HG03175 (cell line): ENCODE data around the gene STH.
"Not testable (repeated sequence)": the region's sequence is repeated elsewhere in the genome, so short reads cannot be mapped to it uniquely, and the experiment has no call there.

ENCODE experiments used
- ATAC-seq: cut with Tn5 transposase; IDR thresholded peaks from one replicate; pipeline ENCODE4 v1.9.1; 2021; ENCODE audit warnings: mild to moderate bottlenecking, moderate library complexity; ENCODE audit not compliant: unreplicated experiment

STH gene

DNA sequence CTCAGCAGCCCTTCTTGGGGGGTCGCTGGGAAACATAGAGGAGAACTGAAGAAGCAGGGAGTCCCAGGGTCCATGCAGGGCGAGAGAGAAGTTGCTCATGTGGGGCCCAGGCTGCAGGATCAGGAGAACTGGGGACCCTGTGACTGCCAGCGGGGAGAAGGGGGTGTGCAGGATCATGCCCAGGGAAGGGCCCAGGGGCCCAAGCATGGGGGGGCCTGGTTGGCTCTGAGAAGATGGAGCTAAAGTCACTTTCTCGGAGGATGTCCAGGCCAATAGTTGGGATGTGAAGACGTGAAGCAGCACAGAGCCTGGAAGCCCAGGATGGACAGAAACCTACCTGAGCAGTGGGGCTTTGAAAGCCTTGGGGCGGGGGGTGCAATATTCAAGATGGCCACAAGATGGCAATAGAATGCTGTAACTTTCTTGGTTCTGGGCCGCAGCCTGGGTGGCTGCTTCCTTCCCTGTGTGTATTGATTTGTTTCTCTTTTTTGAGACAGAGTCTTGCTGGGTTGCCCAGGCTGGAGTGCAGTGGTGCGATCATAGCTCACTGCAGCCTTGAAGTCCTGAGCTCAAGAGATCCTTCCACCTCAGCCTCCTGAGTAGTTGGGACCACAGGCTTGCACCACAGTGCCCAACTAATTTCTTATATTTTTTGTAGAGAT lies 3.4 kb downstream of the STH start:
- ATAC-seq, result no peak

DNA sequence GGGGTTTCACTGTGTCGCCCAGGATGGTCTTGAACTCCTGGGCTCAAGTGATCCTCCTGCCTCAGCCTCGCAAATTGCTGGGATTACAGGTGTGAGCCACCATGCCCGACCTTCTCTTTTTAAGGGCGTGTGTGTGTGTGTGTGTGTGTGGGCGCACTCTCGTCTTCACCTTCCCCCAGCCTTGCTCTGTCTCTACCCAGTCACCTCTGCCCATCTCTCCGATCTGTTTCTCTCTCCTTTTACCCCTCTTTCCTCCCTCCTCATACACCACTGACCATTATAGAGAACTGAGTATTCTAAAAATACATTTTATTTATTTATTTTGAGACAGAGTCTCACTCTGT lies 3.9 kb downstream of the STH start:
- ATAC-seq, result no peak

DNA sequence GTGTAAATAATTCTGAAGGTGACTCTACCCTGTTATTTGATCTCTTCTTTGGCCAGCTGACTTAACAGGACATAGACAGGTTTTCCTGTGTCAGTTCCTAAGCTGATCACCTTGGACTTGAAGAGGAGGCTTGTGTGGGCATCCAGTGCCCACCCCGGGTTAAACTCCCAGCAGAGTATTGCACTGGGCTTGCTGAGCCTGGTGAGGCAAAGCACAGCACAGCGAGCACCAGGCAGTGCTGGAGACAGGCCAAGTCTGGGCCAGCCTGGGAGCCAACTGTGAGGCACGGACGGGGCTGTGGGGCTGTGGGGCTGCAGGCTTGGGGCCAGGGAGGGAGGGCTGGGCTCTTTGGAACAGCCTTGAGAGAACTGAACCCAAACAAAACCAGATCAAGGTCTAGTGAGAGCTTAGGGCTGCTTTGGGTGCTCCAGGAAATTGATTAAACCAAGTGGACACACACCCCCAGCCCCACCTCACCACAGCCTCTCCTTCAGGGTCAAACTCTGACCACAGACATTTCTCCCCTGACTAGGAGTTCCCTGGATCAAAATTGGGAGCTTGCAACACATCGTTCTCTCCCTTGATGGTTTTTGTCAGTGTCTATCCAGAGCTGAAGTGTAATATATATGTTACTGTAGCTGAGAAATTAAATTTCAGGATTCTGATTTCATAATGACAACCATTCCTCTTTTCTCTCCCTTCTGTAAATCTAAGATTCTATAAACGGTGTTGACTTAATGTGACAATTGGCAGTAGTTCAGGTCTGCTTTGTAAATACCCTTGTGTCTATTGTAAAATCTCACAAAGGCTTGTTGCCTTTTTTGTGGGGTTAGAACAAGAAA lies 5.1 kb downstream of the STH start:
- no peak for ATAC-seq

DNA sequence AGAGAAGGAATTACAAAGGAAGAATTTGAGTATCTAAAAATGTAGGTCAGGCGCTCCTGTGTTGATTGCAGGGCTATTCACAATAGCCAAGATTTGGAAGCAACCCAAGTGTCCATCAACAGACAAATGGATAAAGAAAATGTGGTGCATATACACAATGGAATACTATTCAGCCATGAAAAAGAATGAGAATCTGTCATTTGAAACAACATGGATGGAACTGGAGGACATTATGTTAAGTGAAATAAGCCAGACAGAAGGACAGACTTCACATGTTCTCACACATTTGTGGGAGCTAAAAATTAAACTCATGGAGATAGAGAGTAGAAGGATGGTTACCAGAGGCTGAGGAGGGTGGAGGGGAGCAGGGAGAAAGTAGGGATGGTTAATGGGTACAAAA lies 7.0 kb downstream of the STH start:
- not testable (repeated sequence) for ATAC-seq

DNA sequence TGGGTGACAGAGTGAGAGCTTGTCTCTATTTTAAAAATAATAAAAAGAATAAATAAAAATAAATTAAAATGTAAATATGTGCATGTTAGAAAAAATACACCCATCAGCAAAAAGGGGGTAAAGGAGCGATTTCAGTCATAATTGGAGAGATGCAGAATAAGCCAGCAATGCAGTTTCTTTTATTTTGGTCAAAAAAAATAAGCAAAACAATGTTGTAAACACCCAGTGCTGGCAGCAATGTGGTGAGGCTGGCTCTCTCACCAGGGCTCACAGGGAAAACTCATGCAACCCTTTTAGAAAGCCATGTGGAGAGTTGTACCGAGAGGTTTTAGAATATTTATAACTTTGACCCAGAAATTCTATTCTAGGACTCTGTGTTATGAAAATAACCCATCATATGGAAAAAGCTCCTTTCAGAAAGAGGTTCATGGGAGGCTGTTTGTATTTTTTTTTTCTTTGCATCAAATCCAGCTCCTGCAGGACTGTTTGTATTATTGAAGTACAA lies 8.5 kb downstream of the STH start:
- no peak for ATAC-seq

DNA sequence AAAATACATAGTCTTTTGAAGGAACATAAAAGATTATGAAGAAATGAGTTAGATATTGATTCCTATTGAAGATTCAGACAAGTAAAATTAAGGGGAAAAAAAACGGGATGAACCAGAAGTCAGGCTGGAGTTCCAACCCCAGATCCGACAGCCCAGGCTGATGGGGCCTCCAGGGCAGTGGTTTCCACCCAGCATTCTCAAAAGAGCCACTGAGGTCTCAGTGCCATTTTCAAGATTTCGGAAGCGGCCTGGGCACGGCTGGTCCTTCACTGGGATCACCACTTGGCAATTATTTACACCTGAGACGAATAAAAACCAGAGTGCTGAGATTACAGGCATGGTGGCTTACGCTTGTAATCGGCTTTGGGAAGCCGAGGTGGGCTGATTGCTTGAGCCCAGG lies 9.5 kb downstream of the STH start:
- no peak for ATAC-seq

DNA sequence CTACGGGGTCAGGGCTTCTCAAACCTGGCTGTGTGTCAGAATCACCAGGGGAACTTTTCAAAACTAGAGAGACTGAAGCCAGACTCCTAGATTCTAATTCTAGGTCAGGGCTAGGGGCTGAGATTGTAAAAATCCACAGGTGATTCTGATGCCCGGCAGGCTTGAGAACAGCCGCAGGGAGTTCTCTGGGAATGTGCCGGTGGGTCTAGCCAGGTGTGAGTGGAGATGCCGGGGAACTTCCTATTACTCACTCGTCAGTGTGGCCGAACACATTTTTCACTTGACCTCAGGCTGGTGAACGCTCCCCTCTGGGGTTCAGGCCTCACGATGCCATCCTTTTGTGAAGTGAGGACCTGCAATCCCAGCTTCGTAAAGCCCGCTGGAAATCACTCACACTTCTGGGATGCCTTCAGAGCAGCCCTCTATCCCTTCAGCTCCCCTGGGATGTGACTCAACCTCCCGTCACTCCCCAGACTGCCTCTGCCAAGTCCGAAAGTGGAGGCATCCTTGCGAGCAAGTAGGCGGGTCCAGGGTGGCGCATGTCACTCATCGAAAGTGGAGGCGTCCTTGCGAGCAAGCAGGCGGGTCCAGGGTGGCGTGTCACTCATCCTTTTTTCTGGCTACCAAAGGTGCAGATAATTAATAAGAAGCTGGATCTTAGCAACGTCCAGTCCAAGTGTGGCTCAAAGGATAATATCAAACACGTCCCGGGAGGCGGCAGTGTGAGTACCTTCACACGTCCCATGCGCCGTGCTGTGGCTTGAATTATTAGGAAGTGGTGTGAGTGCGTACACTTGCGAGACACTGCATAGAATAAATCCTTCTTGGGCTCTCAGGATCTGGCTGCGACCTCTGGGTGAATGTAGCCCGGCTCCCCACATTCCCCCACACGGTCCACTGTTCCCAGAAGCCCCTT lies 10.9 kb downstream of the STH start:
- ATAC-seq, result no peak

DNA sequence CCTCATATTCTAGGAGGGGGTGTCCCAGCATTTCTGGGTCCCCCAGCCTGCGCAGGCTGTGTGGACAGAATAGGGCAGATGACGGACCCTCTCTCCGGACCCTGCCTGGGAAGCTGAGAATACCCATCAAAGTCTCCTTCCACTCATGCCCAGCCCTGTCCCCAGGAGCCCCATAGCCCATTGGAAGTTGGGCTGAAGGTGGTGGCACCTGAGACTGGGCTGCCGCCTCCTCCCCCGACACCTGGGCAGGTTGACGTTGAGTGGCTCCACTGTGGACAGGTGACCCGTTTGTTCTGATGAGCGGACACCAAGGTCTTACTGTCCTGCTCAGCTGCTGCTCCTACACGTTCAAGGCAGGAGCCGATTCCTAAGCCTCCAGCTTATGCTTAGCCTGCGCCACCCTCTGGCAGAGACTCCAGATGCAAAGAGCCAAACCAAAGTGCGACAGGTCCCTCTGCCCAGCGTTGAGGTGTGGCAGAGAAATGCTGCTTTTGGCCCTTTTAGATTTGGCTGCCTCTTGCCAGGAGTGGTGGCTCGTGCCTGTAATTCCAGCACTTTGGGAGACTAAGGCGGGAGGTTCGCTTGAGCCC lies 11.6 kb downstream of the STH start:
- no peak for ATAC-seq

DNA sequence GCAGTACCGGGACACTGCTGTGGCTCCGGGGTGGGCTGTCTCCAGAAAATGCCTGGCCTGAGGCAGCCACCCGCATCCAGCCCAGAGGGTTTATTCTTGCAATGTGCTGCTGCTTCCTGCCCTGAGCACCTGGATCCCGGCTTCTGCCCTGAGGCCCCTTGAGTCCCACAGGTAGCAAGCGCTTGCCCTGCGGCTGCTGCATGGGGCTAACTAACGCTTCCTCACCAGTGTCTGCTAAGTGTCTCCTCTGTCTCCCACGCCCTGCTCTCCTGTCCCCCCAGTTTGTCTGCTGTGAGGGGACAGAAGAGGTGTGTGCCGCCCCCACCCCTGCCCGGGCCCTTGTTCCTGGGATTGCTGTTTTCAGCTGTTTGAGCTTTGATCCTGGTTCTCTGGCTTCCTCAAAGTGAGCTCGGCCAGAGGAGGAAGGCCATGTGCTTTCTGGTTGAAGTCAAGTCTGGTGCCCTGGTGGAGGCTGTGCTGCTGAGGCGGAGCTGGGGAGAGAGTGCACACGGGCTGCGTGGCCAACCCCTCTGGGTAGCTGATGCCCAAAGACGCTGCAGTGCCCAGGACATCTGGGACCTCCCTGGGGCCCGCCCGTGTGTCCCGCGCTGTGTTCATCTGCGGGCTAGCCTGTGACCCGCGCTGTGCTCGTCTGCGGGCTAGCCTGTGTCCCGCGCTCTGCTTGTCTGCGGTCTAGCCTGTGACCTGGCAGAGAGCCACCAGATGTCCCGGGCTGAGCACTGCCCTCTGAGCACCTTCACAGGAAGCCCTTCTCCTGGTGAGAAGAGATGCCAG lies 12.9 kb downstream of the STH start:
- no peak for ATAC-seq

DNA sequence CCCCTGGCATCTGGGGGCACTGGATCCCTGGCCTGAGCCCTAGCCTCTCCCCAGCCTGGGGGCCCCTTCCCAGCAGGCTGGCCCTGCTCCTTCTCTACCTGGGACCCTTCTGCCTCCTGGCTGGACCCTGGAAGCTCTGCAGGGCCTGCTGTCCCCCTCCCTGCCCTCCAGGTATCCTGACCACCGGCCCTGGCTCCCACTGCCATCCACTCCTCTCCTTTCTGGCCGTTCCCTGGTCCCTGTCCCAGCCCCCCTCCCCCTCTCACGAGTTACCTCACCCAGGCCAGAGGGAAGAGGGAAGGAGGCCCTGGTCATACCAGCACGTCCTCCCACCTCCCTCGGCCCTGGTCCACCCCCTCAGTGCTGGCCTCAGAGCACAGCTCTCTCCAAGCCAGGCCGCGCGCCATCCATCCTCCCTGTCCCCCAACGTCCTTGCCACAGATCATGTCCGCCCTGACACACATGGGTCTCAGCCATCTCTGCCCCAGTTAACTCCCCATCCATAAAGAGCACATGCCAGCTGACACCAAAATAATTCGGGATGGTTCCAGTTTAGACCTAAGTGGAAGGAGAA lies 13.5 kb downstream of the STH start:
- ATAC-seq, result no peak

DNA sequence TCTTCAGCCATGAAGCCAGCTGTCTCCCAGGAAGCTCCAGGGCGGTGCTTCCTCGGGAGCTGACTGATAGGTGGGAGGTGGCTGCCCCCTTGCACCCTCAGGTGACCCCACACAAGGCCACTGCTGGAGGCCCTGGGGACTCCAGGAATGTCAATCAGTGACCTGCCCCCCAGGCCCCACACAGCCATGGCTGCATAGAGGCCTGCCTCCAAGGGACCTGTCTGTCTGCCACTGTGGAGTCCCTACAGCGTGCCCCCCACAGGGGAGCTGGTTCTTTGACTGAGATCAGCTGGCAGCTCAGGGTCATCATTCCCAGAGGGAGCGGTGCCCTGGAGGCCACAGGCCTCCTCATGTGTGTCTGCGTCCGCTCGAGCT lies 14.1 kb downstream of the STH start:
- no peak for ATAC-seq

DNA sequence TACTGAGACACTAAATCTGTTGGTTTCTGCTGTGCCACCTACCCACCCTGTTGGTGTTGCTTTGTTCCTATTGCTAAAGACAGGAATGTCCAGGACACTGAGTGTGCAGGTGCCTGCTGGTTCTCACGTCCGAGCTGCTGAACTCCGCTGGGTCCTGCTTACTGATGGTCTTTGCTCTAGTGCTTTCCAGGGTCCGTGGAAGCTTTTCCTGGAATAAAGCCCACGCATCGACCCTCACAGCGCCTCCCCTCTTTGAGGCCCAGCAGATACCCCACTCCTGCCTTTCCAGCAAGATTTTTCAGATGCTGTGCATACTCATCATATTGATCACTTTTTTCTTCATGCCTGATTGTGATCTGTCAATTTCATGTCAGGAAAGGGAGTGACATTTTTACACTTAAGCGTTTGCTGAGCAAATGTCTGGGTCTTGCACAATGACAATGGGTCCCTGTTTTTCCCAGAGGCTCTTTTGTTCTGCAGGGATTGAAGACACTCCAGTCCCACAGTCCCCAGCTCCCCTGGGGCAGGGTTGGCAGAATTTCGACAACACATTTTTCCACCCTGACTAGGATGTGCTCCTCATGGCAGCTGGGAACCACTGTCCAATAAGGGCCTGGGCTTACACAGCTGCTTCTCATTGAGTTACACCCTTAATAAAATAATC lies 14.6 kb downstream of the STH start:
- no peak for ATAC-seq

DNA sequence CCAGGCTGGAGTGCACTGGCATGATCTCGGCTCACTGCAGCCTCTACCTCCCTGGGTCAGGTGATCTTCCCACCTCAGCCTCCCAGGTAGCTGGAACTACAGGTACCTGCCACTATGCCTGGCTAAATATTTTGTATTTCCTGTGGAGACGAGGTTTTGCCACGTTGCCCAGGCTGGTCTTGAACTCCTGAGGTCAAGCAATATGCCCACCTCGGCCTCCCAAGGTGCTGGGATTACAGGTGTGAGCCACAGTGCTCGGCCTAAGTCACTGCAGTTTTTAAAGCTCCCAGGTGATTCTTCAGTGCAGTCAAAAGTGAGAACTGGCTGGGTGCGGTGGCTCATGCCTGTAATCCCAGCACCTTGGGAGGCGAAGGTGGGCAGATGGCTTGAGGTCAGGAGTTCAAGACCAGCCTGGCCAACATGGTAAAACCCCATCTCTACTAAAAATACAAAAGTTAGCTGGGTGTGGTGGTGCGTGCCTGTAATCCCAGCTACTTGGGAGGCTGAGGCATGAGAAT lies 20.4 kb downstream of the STH start:
- not testable (repeated sequence) for ATAC-seq

DNA sequence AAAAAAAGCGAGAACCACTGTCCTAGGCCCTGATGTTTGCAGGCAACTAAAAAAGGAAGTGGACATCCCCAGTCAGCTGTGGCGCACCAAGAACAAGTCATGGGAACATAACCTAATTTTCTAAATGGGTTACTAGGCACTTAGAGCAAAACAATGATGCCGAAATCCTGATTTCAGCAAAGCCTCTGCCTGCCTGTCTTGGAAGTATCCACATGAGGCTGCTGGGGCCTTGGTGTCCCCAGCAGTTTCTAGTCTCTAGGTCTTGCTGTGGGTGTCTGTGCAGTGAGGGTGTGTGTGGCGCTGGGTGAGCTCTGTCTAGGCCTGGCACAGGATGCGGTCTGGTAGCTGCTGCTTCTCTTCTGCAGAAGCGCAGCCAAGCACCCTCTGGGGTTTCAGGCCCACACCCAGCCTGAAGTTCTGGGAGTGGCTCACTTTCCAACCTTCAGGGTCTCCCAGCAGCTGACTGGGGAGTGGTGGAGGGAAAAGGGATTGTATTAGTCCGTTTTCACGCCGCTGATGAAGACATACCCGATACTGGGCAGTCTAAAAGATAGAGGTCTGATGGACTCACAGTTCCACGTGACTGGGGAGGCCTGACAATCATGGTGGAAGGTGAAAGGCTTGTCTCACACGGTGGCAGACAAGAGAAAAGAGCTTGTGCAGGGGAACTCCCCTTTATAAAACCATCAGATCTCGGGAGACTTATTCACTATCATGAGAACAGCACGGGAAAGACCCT lies 21.1 kb downstream of the STH start:
- peak; percentile 89 for ATAC-seq

DNA sequence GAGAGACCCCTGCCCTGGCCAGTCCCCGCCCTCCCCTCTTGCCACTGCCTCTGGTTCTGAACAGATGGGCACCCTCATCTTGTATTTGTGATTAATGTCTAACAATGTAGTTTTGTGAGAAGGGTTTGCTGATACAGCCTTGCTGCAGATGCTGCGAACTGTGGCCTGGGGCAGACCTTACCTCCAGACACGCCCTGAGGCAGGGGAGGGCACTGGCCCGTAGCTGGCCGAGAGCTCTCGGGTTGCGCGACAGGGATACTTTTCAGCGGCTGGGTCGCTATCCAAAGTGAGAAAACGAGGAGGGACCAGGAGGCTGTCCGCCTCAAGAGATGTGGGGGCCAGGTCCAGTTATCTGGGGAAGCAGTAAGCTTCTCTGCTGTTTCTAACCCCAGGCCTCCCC lies 21.9 kb downstream of the STH start:
- ATAC-seq, result no peak

DNA sequence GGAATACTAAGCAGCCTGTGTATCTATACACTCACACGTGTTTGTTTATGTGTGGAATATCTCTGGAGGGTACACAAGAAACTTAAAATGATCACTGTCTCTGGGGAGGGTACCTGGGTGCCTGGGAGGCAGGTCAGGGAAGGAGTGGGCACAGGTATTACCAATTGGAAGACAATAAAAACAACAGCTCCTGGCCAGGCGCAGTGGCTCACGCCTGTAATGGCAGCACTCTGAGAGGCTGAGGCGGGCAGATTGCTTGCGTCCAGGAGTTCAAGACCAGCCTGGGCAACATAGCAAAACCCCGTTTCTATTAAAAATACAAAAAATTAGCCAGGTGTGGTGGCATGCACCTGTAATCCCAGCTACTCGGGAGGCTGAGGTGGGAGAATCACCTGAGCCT lies 24.3 kb downstream of the STH start:
- not testable (repeated sequence) for ATAC-seq

DNA sequence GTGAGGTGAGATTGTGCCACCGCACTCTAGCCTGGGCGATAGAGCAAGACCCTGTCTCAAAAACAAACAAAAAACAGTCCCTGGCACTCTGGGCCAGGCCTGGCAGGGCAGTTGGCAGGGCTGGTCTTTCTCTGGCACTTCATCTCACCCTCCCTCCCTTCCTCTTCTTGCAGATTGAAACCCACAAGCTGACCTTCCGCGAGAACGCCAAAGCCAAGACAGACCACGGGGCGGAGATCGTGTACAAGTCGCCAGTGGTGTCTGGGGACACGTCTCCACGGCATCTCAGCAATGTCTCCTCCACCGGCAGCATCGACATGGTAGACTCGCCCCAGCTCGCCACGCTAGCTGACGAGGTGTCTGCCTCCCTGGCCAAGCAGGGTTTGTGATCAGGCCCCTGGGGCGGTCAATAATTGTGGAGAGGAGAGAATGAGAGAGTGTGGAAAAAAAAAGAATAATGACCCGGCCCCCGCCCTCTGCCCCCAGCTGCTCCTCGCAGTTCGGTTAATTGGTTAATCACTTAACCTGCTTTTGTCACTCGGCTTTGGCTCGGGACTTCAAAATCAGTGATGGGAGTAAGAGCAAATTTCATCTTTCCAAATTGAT lies 24.8 kb downstream of the STH start:
- no peak for ATAC-seq

DNA sequence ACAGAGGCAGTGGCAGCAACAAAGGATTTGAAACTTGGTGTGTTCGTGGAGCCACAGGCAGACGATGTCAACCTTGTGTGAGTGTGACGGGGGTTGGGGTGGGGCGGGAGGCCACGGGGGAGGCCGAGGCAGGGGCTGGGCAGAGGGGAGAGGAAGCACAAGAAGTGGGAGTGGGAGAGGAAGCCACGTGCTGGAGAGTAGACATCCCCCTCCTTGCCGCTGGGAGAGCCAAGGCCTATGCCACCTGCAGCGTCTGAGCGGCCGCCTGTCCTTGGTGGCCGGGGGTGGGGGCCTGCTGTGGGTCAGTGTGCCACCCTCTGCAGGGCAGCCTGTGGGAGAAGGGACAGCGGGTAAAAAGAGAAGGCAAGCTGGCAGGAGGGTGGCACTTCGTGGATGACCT lies 25.5 kb downstream of the STH start:
- no peak for ATAC-seq
